ENCODE results near the gene TMCO4. TPM values are rescaled to one million over a fixed set of nuclear protein-coding genes. Genes with fewer than 3 reads are reported as not detected.

Gene TMCO4
- total RNA-seq, 1 donor from 2014 or later: 18.6 TPM

DNA sequence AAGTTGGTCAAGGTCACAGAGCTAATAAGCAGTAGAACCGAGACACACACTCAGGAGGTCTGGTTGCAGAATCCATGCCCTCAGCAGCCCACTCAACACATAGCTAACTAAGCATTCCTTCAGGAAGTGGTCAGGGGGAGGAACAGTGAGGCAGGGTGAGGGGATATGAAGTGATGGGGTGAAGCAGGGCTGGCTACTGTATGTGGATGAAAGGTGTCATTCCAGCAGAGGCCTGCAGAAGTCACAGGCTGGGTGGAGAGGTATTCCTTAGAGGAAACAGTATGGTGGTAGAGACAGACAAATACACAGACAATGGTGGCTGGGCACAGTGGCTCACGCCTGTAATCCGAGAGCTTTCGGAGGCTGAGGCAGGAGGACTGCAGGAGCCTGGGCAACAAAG, 14.1 kb downstream of the TMCO4 start:
- Mint-ChIP-seq H3K4me1 (ENCODE audit: low read depth) (peaks cover 9% of the 10 kb centered on the region), H3K27ac (no peak overlapping the region), H3K36me3 (ENCODE audit: insufficient read depth) (peaks cover 4% of the 10 kb centered on the region), H3K9me3 (ENCODE audit: low read depth) (no peaks in the 10 kb centered on the region), H3K4me3 (ENCODE audit: low read depth) (no peak overlapping the region), H3K27me3 (no peaks in the 10 kb centered on the region)
- no peak for DNase-seq (ENCODE audit: low spot score, unreplicated experiment)
- TF ChIP-seq, protein P1, sequence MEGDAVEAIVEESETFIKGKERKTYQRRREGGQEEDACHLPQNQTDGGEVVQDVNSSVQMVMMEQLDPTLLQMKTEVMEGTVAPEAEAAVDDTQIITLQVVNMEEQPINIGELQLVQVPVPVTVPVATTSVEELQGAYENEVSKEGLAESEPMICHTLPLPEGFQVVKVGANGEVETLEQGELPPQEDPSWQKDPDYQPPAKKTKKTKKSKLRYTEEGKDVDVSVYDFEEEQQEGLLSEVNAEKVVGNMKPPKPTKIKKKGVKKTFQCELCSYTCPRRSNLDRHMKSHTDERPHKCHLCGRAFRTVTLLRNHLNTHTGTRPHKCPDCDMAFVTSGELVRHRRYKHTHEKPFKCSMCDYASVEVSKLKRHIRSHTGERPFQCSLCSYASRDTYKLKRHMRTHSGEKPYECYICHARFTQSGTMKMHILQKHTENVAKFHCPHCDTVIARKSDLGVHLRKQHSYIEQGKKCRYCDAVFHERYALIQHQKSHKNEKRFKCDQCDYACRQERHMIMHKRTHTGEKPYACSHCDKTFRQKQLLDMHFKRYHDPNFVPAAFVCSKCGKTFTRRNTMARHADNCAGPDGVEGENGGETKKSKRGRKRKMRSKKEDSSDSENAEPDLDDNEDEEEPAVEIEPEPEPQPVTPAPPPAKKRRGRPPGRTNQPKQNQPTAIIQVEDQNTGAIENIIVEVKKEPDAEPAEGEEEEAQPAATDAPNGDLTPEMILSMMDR (IDR thresholded peaks at IDR 0.05; ENCODE audit: unreplicated experiment): no peak

DNA sequence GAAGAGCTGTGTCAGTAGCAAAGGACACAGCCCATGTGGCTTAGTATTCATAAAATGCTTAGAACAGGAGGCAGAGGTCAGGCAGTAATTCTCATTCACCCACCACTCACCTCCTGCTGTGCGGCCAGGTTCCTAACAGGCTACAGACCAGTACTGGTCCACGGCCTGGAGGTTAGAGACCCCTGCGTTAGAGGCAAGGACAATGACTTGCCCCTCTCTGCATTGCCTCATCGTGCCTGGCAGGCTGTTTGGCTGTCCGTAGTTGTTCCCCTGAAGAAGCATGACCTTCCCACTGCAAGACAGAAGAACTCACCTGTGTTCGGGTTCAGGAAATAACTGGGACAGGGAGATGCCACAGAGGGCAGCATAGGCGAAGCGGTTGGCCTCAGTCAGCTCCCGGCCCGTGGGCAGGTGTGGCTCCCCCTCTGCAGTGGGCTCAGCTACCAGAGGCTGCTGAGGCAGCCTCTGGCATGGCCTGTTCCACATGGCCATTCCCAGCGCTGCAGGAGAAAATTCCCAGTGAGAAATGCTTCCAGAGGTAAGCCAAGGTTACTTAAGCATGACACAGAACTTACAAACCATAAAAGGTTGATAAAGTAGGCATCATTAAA, 19.3 kb downstream of the TMCO4 start:
- DNase-seq (ENCODE audit: low spot score, unreplicated experiment): no peak
- no peaks in the 10 kb centered on the region for H3K9me3 Mint-ChIP-seq (ENCODE audit: low read depth)
- no peak overlapping the region for H3K27ac Mint-ChIP-seq
- peaks cover 17% of the 10 kb centered on the region for H3K36me3 Mint-ChIP-seq (ENCODE audit: insufficient read depth)
- TF ChIP-seq, protein P1 (IDR thresholded peaks at IDR 0.05; ENCODE audit: unreplicated experiment): no peak
- no peak overlapping the region for H3K4me3 Mint-ChIP-seq (ENCODE audit: low read depth)
- no peaks in the 10 kb centered on the region for H3K4me1 Mint-ChIP-seq (ENCODE audit: low read depth)
- no peaks in the 10 kb centered on the region for H3K27me3 Mint-ChIP-seq

DNA sequence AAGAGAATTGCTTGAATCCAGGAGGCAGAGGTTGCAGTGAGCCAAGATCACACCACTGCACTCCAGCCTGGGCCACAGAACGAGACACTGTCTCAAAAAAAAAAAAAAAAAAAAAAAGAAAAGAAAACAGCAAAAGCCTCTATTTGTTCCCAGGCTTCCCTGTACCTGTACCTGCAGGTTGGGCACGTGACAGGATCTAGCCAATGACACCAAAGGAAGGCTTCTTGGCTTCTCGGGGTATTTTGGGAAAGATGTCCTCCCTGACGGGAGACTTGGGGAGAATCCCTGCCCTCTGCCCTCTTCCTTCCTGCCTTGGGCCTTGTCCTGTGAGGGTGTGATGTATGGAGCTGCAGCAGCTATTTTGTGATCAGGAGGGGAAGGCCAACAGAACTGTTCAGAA, 22.8 kb downstream of the TMCO4 start:
- no peak overlapping the region for H3K4me3 Mint-ChIP-seq (ENCODE audit: low read depth)
- H3K27me3 Mint-ChIP-seq: no peaks in the 10 kb centered on the region
- peaks cover 16% of the 10 kb centered on the region for H3K36me3 Mint-ChIP-seq (ENCODE audit: insufficient read depth)
- TF ChIP-seq, protein P1 (IDR thresholded peaks at IDR 0.05; ENCODE audit: unreplicated experiment): no peak
- no peaks in the 10 kb centered on the region for H3K9me3 Mint-ChIP-seq (ENCODE audit: low read depth)
- no peaks in the 10 kb centered on the region for H3K4me1 Mint-ChIP-seq (ENCODE audit: low read depth)
- DNase-seq (ENCODE audit: low spot score, unreplicated experiment): no peak
- no peak overlapping the region for H3K27ac Mint-ChIP-seq

DNA sequence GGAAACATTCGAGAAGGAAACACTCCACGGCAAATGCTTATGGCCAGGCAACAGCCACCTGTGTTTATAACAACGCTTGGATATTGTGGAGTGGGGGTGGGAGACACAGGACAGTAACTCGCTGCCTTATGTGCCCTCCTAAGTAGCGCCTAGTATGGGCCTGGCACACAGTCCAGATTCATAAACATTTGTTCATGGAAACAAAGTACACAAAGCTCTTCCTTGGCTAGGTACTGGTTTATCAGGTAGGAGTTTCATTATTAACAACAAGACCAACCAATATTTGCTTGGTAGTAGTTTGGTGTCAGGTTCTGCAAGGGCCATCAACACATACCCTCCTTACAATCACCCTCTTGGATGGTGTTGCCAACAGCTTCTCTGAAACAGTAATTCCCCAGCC, 23.4 kb downstream of the TMCO4 start:
- H3K27me3 Mint-ChIP-seq: no peaks in the 10 kb centered on the region
- no peaks in the 10 kb centered on the region for H3K9me3 Mint-ChIP-seq (ENCODE audit: low read depth)
- H3K4me1 Mint-ChIP-seq (ENCODE audit: low read depth): no peaks in the 10 kb centered on the region
- peaks cover 16% of the 10 kb centered on the region for H3K36me3 Mint-ChIP-seq (ENCODE audit: insufficient read depth)
- DNase-seq (ENCODE audit: low spot score, unreplicated experiment): no peak
- no peak overlapping the region for H3K27ac Mint-ChIP-seq
- TF ChIP-seq, protein P1 (IDR thresholded peaks at IDR 0.05; ENCODE audit: unreplicated experiment): no peak
- no peak overlapping the region for H3K4me3 Mint-ChIP-seq (ENCODE audit: low read depth)

DNA sequence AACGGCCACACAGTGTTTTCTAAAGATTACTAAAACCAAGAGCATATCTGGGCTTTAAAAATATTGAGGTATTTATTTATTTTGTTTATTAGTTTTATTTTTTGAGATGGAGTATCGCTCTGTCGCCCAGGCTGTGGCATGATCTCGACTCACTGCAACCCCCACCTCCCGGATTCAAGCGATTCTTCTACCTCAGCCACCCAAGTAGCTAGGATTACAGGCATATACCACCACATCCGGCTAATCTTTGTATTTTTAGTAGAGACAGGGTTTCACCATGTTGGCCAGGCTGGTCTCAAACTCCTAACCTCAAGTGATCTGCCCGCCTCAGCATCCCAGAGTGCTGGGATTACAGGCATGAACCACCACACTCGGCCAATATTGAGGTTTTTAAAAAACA, 23.9 kb downstream of the TMCO4 start:
- Mint-ChIP-seq H3K9me3 (ENCODE audit: low read depth) (no peaks in the 10 kb centered on the region), H3K4me3 (ENCODE audit: low read depth) (no peak overlapping the region), H3K27ac (no peak overlapping the region), H3K4me1 (ENCODE audit: low read depth) (no peaks in the 10 kb centered on the region), H3K36me3 (ENCODE audit: insufficient read depth) (peaks cover 16% of the 10 kb centered on the region), H3K27me3 (no peaks in the 10 kb centered on the region)
- no peak for DNase-seq (ENCODE audit: low spot score, unreplicated experiment)
- TF ChIP-seq, protein P1 (IDR thresholded peaks at IDR 0.05; ENCODE audit: unreplicated experiment): no peak
